Measurements from ENCODE around the gene VPS35L. TPM values are rescaled to one million over a fixed set of nuclear protein-coding genes. Genes with fewer than 3 reads are reported as not detected.
A peak's percentile ranks its signal among the peaks of the same experiment; 100 is the strongest.

VPS35L gene
- total and polyA plus RNA-seq, 2 of the 13 experiments (the other 11 are each of a cell fraction or from before 2014, with no cell fraction given): 1.4 to 1.6 TPM

- TF ChIP-seq DMAP1 (CRISPR knock-in tag; IDR thresholded peaks at IDR 0.05): no peak
Measured at GRCh38 chr16:19518388-19518787, 37.1 kb upstream of the VPS35L start (continued).

GRCh38 chr16:19520861-19521331, 34.6 kb upstream of the VPS35L start:
- no peaks in the 10 kb centered on the region for H4K20me1 ChIP-seq (ENCODE audit: insufficient read depth, low read length)
- intact Hi-C loops (cut with micrococcal nuclease; ENCODE audit: unreplicated experiment) (loop anchor here (10.0 kb wide), 1 partner anchor 726 kb away; the partner anchor contains the start of gene RPS15A), in situ Hi-C loops (cut with HindIII; ENCODE audit: extremely low pct_ligation_motif_present, low pct_unique_long_range_greater_than_20kb) (no loop called here)
- peaks cover 38% of the 10 kb centered on the region for H3K79me2 ChIP-seq (ENCODE audit: insufficient read depth, low read length)
- peak overlapping the region; percentile 84 for H3K9ac ChIP-seq (ENCODE audit: insufficient read depth, low read depth, low read length)
- ChIA-PET POLR2A (interaction anchor here (0.8 to 0.9 kb wide), 2 partner anchors 19 to 426 kb away, joined by 3 read pairs; no protein-coding TSS in a partner anchor), CTCF (ENCODE audit: low intra/inter-chr PET ratio, low total read pairs) (no interaction called here)
- H3K4me3 ChIP-seq (replicated peaks in 1 of 3; ENCODE audit: insufficient read depth in 1 of 3, low read depth in 2 of 3, low read length in 3 of 3): peak overlapping the region; percentile 94 to 100 (median 95)
- BruUV-seq (replicated peaks): TSS peak; percentile 65
- H3K4me1 ChIP-seq (ENCODE audit: insufficient read depth, low read length): peaks cover 64% of the 10 kb centered on the region
- peaks cover 5 to 15% of the 10 kb centered on the region in 2 experiments; a peak in 3 of 5 replicates for H3K36me3 ChIP-seq (replicated peaks in 1 of 2; ENCODE audit: control insufficient read depth in 1 of 2, insufficient read depth in 2 of 2, low read length in 2 of 2)
- WGBS (ENCODE audit: low lambda C conversion rate): 27% methylated on average over 8 of the region's 8 CpGs
- H2AFZ ChIP-seq (ENCODE audit: low read length): no peak overlapping the region
- DNase-seq (ENCODE audit: low spot score): no peak
- peak overlapping the region; percentile 64 for H3K27ac ChIP-seq (ENCODE audit: extremely low read length, insufficient read depth, low read length)
- no peaks in the 10 kb centered on the region; a peak in 1 of 5 replicates for H3K27me3 ChIP-seq (ENCODE audit: control insufficient read depth in 1 of 2, insufficient read depth in 2 of 2, low read length in 2 of 2)
- no peaks in the 10 kb centered on the region for H3K9me3 ChIP-seq (ENCODE audit: low read length)
- FAIRE-seq: no peak
- no peak for ATAC-seq
- peak overlapping the region; percentile 90 for H3K4me2 ChIP-seq (ENCODE audit: low read depth, low read length)
- 0 out of 2 replicates have a peak, but pooled peaks have one; percentile 7 for TF ChIP-seq ZNF513 (CRISPR knock-in tag; conservative IDR thresholded peaks at IDR 0.05)
- TF ChIP-seq NRL (CRISPR knock-in tag; IDR thresholded peaks at IDR 0.05; ENCODE audit: borderline replicate concordance): no peak
- no peak for TF ChIP-seq KLF12 (CRISPR knock-in tag; IDR thresholded peaks at IDR 0.05; ENCODE audit: borderline replicate concordance)
- no peak for TF ChIP-seq CAMTA2 (CRISPR knock-in tag; IDR thresholded peaks at IDR 0.05; ENCODE audit: borderline replicate concordance)
- TF ChIP-seq KLF9 (CRISPR knock-in tag; IDR thresholded peaks at IDR 0.05; ENCODE audit: low read depth): no peak
- TF ChIP-seq ATRX (CRISPR knock-in tag; IDR thresholded peaks at IDR 0.05; ENCODE audit: borderline replicate concordance): no peak
- TF ChIP-seq TGIF2 (CRISPR knock-in tag; IDR thresholded peaks at IDR 0.05): no peak
- no peak for TF ChIP-seq ZNF12 (CRISPR knock-in tag; IDR thresholded peaks at IDR 0.05)
- TF ChIP-seq CREM (IDR thresholded peaks at IDR 0.05): 0 out of 2 replicates have a peak, but pooled peaks have one; percentile 6
- TF ChIP-seq CREM (CRISPR knock-in tag; IDR thresholded peaks at IDR 0.05): no peak
- TF ChIP-seq POLR2G (IDR thresholded peaks at IDR 0.05; ENCODE audit: low read depth, low read length): no peak
- TF ChIP-seq RCOR2 (CRISPR knock-in tag; IDR thresholded peaks at IDR 0.05): no peak
- no peak for TF ChIP-seq MLLT10 (CRISPR knock-in tag; IDR thresholded peaks at IDR 0.05)
- no peak for TF ChIP-seq ZBED4 (CRISPR knock-in tag; IDR thresholded peaks at IDR 0.05; ENCODE audit: borderline replicate concordance)
- TF ChIP-seq ADNP (CRISPR knock-in tag; IDR thresholded peaks at IDR 0.05): no peak
- TF ChIP-seq KAT8 (CRISPR knock-in tag; IDR thresholded peaks at IDR 0.05): no peak
- no peak for TF ChIP-seq NR3C1 (CRISPR knock-in tag; IDR thresholded peaks at IDR 0.05)
- no peak for TF ChIP-seq ZFP37 (CRISPR knock-in tag; IDR thresholded peaks at IDR 0.05; ENCODE audit: borderline replicate concordance)
- TF ChIP-seq HDAC2 (CRISPR knock-in tag; IDR thresholded peaks at IDR 0.05): no peak
- 0 out of 2 replicates have a peak, but pooled peaks have one; percentile 5 for TF ChIP-seq TOE1 (CRISPR knock-in tag; IDR thresholded peaks at IDR 0.05)
- TF ChIP-seq RAD51 (IDR thresholded peaks at IDR 0.05; ENCODE audit: borderline replicate concordance): no peak

Data from HepG2 (cell line).